ENCODE results near the gene CLNK.
"Not testable (repeated sequence)": the region's sequence is repeated elsewhere in the genome, so short reads cannot be mapped to it uniquely, and the experiment has no call there.

CLNK gene

DNA sequence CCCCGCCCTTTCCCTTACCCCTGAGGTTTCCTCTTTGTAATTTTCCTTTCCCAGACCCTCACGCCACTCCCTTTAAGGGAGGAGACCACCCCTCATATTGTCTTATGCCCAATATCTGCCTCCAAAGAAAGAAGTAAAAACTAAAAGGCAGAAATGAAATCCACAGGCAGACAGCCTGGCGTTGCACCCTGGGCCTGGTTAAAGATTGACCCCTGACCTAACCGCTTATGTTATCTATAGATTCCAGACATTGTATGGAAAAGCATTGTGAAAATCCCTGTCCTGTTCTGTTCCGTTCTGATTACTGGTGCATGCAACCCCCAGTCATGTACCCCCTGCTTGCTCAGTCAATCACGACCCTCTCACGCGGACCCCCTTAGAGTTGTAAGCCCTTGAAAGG is 110.0 kb downstream of the CLNK start:
- not testable (repeated sequence) for DNase-seq

DNA sequence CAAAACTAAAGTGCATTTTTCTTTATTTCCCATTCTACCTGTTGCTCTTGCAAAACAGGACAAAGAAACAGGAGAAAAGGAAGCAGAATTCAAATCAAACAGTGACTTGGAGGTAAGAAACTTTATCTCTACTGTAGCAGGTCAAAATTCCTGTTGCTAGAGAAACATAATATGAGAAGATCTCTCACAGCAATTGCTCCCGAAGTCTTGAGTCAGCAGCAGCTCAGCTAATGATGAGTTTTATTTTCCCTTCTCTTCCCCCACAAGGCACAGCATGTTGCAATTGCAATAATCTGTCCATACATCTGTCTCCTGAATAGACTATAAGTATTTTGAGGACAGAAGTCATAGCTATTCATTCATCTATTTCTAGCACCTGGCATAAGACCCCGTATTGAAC is 112.7 kb downstream of the CLNK start:
- no peak for DNase-seq

DNA sequence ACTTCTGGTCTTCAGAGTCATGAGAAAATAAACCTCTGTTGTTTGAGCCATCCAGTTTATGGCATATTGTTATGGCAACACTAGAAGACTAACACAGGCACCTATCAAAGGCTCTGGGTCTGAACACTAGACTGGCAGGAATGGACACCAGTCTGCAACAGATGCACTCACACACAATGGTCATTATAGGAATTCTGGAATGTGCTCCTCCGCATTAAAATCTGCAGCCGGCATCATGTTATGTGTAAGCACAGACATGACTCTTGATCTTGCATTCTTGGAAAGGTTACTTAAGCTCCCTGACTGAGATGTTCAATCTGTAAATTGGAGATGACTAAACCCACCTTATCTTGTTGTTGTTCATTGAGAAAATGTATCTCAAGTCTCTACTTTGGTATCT is 115.1 kb downstream of the CLNK start:
- no peak for DNase-seq

- DNase-seq: no peak
Observed at GRCh38 chr4:10567766-10568165, 116.8 kb downstream of the CLNK start.

DNA sequence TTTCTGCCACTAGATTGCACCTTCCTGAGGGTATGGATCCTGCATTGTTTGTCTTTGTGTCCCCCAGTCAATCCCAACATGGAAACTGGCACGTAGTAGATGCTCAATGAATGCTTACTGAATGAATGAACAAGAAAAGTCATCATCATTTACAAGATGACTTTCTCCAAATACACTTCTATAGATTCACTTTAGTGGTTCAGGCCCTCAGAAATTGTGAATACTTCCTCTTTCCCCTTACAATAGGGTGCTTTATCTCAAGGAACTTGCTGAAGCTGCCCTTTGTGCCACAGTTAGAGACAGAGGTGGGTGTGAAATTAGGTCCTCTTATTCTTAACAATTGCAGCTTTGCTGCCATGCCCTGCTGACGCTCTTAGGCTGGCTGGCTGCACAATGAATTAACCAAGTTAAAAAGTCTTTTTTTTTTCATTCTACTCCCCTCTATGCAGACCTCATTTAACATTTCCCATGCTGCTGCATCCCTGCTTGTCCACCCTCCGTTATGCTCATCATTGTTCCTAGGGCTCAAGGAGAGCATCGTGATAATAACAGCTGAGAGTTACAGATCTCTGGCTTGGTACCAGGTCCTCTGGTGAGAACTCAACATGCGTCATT is 119.3 kb downstream of the CLNK start:
- DNase-seq: no peak

DNA sequence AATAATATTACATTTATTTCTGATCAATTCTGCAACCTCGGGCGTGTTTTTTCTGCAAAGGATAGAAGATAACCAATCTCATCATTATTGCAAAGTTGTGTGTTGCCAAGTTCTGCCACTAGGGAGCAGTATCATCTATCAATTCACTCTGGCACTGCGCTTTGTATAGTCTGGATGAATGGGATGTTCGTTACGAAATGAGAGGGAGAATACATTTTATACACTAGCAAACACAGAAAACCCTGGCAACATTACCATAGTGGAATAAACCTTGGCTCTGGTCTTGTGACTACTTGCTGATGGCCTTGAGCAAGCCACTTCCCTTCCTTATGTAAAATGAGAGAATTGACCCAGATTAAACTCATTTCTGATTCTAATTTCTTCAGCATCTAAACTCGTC is 129.9 kb downstream of the CLNK start:
- DNase-seq: peak; percentile 70

DNA sequence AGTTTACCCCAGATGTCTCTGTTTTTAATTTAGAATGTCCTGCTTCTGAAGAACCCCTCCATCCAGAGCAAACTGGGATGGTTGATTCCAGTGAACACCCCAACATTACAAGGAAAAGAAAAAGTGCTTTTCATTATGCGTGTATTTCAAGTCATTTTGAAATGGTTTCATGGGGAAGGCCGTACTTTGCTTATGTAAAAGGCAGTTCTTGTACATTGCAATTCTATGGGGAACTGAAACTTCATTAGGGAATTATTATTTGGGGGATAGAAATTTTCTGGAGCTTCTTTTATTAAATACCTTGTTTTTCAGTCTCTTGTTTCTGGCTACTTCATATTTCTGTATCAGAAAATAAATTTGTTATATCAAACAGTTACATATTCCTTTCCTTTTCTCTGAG is 130.4 kb downstream of the CLNK start:
- DNase-seq: no peak

DNA sequence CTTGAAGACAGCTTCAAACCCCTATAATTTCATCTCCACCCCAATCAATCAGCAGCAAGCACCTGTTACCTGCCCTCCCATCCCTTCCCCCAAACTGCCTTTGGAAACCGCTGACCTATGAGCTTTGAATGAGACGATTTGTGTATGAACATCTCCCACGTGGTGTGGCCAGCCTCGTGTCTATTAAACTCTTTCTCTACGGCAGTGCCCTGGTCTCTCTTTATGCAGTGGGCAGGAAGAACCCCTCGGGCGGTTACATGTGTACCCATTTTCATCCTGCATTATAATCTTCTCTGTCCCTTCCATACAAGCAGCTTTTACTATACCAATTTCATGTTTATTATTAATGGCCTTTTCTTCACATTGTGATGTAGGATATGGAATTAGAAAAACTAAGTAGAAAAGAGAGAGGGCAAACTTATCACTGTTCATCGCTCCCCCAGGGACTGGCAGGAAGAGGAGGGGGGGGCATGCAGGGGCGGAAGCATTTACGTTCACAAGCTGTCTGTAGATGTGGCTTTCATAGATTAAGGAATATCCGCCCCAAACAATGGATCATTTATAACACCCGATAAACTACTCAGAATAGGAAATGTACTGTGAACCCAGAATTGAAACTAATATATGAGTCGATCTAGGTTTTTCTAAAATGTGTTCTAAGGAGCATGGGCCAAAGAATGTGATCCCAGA is 131.8 kb downstream of the CLNK start:
- DNase-seq: no peak

DNA sequence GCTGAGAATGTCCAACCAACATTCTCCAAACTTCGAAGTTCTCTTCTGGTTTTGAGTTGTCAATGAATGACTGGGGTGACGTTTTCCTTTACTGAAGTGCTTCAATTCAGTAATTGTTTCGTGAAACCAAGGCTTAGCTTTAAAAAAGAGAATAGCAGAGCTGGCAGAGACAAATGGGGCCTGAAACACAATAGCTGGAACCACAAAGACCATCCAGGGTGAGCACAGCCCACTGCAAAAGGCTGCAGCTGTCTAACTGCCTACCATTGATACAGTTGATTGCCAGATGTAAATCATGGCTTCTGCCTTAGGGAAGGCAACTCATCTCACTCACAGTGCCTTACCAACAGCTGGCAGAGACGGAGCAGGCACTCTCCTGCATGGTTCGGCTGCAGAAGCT is 148.7 kb downstream of the CLNK start:
- DNase-seq: no peak

DNA sequence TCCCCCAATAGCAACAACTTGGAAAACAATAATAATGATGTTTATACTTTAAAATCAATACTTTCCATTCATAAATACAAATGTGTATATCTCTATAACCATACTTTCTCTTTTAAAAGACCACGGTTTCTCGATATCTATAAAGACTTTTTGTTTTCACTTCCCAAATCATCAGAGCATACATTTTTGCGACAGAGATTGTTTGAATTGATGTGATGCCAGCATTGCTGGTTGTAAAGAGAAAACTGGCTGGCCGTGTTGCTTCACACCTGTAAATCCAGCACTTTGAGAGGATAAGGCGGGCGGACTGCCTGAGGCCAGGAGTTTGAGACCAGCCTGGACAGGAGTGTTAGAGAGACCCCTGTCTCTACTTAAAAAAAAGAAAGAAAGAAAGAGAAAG is 149.7 kb downstream of the CLNK start:
- DNase-seq: no peak

DNA sequence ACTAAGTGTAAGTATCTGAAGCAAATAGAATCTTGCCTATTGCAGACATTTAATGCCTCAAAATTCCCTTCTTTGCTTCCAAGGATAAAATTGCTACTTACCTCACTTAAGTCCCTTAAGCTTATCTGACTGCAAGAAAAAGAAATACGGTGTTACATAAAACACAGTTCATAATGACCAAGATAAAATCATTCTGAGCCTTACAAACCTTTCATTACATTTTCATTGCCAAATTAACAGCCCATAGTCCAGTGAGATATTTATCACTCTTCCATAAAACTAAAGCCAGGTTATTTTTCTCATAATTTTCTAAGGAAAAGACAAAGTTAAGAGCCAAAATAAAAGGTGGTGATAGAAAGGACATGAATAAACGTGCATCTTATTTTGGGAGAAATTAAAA is 152.4 kb downstream of the CLNK start:
- no peak for DNase-seq

DNA sequence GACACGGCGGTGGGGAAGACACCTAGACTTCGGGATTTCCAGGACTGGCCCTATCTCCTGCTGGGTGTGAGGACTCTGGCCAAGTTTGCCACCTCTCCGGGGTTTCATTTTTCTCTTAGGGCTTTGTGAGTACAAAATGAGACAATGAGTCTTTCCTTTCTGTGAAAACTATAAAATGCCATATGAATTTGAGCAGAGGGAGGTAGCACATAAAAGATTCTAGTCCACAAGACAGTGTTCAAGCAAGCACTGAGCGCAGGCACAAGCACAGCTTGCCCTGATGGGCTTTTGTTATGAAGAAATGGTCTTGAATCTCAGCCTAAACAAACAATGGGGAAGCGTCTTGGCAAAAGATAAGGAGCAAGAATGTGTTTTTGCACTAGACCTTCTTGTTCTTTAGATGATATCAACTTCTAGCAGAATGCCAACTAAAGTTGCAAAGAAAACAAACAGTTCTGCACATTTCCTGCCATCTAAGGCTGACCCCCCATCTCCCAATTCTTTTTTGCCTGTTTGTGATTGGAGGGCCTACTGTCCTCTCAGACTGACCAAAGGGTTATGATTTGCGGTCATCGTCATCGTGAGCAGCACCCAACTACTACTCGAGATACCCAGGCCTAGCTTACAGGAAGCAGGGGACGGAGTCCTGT is 154.3 kb downstream of the CLNK start:
- no peak for DNase-seq

GRCh38 chr4:10529291-10530136 is 155.1 kb downstream of the CLNK start:
- DNase-seq: no peak

DNA sequence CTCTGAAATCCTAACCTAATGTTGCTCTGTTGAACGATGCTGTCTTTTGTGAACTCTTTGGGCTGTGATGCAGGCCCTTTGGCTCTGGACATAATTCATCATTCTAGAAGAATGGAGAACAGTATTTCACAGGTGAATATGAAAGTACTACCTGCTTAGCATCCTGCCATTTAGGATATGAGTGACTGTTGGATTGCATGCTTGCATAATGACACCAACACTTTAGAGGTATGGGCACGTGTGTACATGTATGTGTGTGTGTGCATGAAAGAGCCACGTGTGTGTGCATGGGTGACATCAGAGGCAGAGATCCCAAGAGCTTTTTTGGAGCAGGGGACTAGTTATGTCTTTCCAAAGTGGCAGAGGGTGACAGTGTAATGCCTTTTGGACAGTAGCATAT is 157.1 kb downstream of the CLNK start:
- no peak for DNase-seq

GRCh38 chr4:10526429-10527222 is 157.9 kb downstream of the CLNK start:
- DNase-seq: no peak

GRCh38 chr4:10524196-10524833 is 160.3 kb downstream of the CLNK start:
- no peak for DNase-seq

- DNase-seq: no peak
Observed at GRCh38 chr4:10521424-10521823, 163.1 kb downstream of the CLNK start.

DNA sequence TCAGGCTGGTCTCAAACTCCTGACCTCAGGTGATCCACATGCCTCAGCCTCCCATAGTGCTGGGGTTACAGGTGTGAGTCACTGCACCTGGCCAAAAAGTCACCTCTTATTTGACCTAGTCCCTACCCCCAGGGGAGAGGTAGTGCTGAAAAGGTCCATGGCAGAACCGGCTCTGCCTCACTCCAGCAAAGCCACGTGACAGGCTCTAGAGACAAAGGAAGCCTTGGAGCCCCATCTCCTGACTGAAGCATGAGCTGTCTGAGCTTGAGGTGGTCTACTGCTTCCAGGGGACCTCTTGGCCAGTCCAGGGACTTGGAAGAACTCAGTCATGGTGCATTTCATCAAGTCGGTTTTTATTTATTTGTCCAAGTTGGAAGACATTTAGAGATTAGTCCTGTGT is 174.8 kb downstream of the CLNK start:
- DNase-seq: no peak

DNA sequence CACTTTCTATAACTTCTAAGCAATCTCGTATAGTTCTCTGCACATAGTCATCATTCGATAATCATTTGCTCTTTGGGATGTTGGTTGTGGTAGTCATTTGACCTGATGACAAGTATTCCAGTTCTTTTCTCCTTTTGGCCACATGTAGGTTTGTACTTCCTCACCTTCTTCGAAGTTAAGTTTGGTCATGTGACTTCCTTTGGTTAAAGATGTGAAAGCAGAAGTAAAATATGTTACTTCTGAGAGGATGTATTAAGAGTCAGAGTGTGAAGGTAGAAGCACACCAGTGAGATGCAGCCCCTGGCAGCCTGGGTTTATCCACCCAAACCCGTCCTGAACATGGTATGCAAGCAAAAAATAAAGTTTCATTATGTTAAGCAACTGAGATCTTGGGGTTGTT is 178.5 kb downstream of the CLNK start:
- DNase-seq: no peak

DNA sequence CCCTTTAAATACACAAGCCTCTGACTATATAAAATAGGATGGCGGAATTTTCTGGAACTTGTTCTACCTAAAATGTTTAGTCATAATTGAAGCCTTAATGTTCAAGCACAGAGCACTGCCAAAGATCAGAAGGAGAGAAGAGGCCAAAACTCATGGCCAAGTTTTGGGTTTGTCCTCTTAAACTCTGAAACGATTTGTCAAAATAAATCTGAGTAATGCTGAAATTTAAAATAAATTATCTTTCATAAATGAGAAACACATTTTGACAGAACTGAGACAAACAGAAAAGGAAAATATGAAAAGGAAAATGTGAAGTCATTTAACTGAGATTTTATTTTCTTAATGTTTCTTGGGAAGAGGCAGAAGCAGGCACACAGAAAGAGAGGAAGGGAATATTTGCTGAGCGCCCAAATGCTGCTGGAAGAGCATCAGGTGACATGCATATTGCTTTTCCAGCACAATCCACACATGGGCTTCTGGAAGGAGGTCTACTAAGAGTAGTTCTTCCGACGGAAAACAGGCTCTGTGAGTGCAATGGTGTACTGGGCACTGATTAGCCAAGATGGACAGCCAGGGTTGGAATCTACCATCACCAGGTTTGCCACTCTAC is 179.9 kb downstream of the CLNK start:
- DNase-seq: no peak

- DNase-seq: no peak
Observed at GRCh38 chr4:10502717-10503116, 181.9 kb downstream of the CLNK start.

GRCh38 chr4:10500776-10501175 is 183.8 kb downstream of the CLNK start:
- DNase-seq: no peak

Data from midbrain (tissue), 1 donor.